SU-DHL-6 (cell line): ENCODE measurements around the gene SOCS1.

Experiments
- H2AFZ ChIP-seq: fragments of 200-600 bp; sonication (generic); 2 replicates; pipeline ENCODE4 v1.6.1; 2014; ENCODE audit warnings: low read depth, mild to moderate bottlenecking, moderate library complexity, mixed read lengths, antibody characterized with exemption, low read length; ENCODE audit not compliant: severe bottlenecking
- H3F3A ChIP-seq: fragments of 200-600 bp; shearing (Covaris generic); 2 replicates; pipeline ENCODE4 v1.6.0; 2016; ENCODE audit warnings: antibody characterized with exemption, mild to moderate bottlenecking; ENCODE audit not compliant: insufficient read depth
- H3K27ac ChIP-seq: fragments of 200-600 bp; sonication (generic); 2 replicates; pipeline ENCODE4 v1.5.1; 2016; ENCODE audit warnings: low read depth, mild to moderate bottlenecking, low read length, moderate library complexity, mixed read lengths
- H3K27me3 ChIP-seq: fragments of 200-600 bp; sonication (generic), shearing (Covaris generic); 2 replicates; pipeline ENCODE4 v1.6.0; 2014; ENCODE audit warnings: mild to moderate bottlenecking, low read length
- H3K36me3 ChIP-seq: fragments of 200-600 bp; sonication (generic); 2 replicates; pipeline ENCODE4 v1.6.1; 2014; ENCODE audit warnings: mild to moderate bottlenecking, low read length, mixed read lengths
- H3K4me2 ChIP-seq: fragments of 300-600, 200-600 bp; shearing (Covaris generic), sonication (generic); 2 replicates; pipeline ENCODE4 v1.6.0; 2014; ENCODE audit warnings: low read length, low read depth, mild to moderate bottlenecking; ENCODE audit not compliant: poor library complexity, severe bottlenecking
- H3K4me3 ChIP-seq: fragments of 200-600 bp; sonication (generic); 2 replicates; pipeline ENCODE4 v1.5.1; 2014; ENCODE audit warnings: antibody characterized with exemption, low read length, mild to moderate bottlenecking, mixed read lengths; ENCODE audit not compliant: insufficient read depth, poor library complexity, severe bottlenecking
- H3K79me2 ChIP-seq: fragments of 200-600 bp; sonication (generic); 2 replicates; pipeline ENCODE4 v1.6.1; 2014; ENCODE audit warnings: mild to moderate bottlenecking, low read length, moderate library complexity; ENCODE audit not compliant: insufficient read depth
- H3K9ac ChIP-seq: fragments of 200-600 bp; sonication (generic); 2 replicates; pipeline ENCODE4 v1.7.0; 2014; ENCODE audit warnings: mild to moderate bottlenecking, low read length
- H3K9me2 ChIP-seq: fragments of 200-600 bp; sonication (generic); replicated peaks from 2 replicates; pipeline ENCODE4 v1.6.1; 2014; ENCODE audit warnings: low read length; ENCODE audit not compliant: insufficient read depth
- H3K9me3 ChIP-seq: fragments of 200-600 bp; sonication (generic); 2 replicates; pipeline ENCODE4 v1.6.1; 2014; ENCODE audit warnings: low read length, mixed read lengths; ENCODE audit not compliant: insufficient read depth
- H4K20me1 ChIP-seq: fragments of 200-600 bp; sonication (generic); 2 replicates; pipeline ENCODE4 v1.6.1; 2014; ENCODE audit warnings: low read depth, mild to moderate bottlenecking, antibody characterized with exemption, low read length, moderate library complexity, mixed read lengths
- EZH2phosphoT487 ChIP-seq: fragments of 200-600 bp; sonication (generic), shearing (Covaris generic); conservative IDR thresholded peaks from 2 replicates; pipeline ENCODE4 v1.6.1; 2018; ENCODE audit warnings: mild to moderate bottlenecking, antibody characterized with exemption, low read length, moderate library complexity, mixed read lengths
- TF ChIP-seq, protein P1 (sequence below): fragments of 200-600 bp; sonication (generic); IDR thresholded peaks from one replicate; pipeline ENCODE4 v1.5.1; 2017; ENCODE audit warnings: antibody characterized with exemption, mild to moderate bottlenecking, low read length, moderate library complexity; ENCODE audit not compliant: insufficient read depth, poor library complexity, severe bottlenecking

SOCS1 gene

DNA sequence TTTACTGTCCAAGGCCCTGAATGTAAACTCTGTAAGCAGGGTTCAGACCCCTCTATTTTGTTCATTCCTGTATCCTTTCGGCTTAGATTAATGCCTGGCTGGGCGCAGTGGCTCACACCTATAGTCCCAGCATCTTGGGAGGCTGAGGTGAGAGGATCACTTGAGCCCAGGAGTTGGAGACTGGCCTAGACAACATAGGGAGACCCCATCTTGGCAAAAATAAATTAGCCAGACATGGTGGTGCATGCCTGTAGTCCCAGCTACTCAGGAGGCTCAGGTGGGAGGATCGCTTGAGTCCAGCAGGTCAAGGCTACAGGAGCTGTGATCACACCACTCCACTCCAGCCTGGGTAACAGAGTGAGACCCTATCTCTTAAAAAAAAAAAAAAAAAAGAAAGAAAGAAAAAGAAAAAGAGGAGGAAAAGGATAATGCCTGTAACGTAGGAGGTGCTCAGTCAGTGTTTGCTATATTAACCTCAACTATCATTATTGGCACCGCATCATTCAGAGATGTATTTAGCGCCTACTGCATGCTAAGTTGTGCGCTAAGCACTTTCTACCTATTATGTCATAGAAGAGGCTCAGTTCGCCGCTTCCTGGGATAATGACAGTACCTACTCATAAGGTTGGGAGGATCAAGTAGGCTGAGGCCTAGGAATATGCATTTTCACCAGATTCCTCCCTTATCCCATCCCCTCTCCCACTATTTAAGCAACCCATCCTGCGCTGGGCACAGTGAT is 5.0 kb downstream of the SOCS1 start:
- no peak overlapping the region for H3K4me3 ChIP-seq
- H3K9me2 ChIP-seq: no peaks in the 10 kb centered on the region
- no peak overlapping the region for H3K27ac ChIP-seq
- H3K27me3 ChIP-seq: no peaks in the 10 kb centered on the region
- no peak overlapping the region for H3K9ac ChIP-seq
- no peaks in the 10 kb centered on the region for H4K20me1 ChIP-seq
- no peak overlapping the region for H2AFZ ChIP-seq
- no peak overlapping the region for H3K4me2 ChIP-seq
- H3K9me3 ChIP-seq: no peaks in the 10 kb centered on the region
- H3K36me3 ChIP-seq: no peaks in the 10 kb centered on the region
- no peak for TF ChIP-seq EZH2phosphoT487
- TF ChIP-seq, protein P1, sequence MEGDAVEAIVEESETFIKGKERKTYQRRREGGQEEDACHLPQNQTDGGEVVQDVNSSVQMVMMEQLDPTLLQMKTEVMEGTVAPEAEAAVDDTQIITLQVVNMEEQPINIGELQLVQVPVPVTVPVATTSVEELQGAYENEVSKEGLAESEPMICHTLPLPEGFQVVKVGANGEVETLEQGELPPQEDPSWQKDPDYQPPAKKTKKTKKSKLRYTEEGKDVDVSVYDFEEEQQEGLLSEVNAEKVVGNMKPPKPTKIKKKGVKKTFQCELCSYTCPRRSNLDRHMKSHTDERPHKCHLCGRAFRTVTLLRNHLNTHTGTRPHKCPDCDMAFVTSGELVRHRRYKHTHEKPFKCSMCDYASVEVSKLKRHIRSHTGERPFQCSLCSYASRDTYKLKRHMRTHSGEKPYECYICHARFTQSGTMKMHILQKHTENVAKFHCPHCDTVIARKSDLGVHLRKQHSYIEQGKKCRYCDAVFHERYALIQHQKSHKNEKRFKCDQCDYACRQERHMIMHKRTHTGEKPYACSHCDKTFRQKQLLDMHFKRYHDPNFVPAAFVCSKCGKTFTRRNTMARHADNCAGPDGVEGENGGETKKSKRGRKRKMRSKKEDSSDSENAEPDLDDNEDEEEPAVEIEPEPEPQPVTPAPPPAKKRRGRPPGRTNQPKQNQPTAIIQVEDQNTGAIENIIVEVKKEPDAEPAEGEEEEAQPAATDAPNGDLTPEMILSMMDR: no peak
- H3K79me2 ChIP-seq: no peaks in the 10 kb centered on the region
- peaks cover 13% of the 10 kb centered on the region for H3F3A ChIP-seq

DNA sequence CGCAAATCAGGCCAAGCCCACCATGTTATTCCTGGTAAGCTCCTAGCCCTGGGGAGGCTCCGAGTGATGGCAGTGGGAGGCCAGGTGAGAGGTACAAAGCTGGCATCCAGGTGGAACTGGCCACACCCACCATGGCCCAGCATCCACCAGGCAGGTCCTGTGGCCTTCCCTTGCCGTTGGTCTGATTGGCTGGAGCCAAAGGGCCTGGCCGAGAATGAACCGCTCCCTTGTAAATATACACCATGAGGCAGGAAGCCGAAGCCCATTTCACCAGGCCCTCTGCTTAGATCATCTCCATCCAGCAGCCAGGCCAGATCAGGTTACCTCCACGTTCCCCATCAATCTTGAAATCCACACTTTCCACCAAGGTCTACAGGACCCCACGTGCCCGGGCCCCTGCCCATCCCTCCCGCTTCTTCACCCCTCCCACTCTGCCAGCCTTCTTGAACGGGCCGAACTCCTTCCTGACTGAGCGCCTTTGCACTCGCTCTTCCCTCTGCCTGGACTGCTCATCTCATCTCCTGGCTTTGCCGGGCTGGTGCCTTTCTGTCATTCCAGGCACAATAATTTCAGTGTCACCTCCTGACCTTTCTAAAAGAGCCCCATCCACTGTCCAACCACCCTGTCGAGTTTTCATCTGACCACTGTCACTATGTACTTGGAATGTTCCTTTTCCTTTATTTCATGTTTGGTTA is 5.8 kb downstream of the SOCS1 start:
- no peaks in the 10 kb centered on the region for H3K9me3 ChIP-seq
- no peak overlapping the region for H3K9ac ChIP-seq
- no peak overlapping the region for H3K4me2 ChIP-seq
- H3K27me3 ChIP-seq: no peaks in the 10 kb centered on the region
- no peaks in the 10 kb centered on the region for H3K79me2 ChIP-seq
- no peaks in the 10 kb centered on the region for H3K36me3 ChIP-seq
- H2AFZ ChIP-seq: no peak overlapping the region
- H3K27ac ChIP-seq: no peak overlapping the region
- TF ChIP-seq, protein P1: no peak
- TF ChIP-seq EZH2phosphoT487: no peak
- H3F3A ChIP-seq: peaks cover 13% of the 10 kb centered on the region
- H3K4me3 ChIP-seq: no peak overlapping the region
- no peaks in the 10 kb centered on the region for H4K20me1 ChIP-seq
- H3K9me2 ChIP-seq: no peaks in the 10 kb centered on the region

DNA sequence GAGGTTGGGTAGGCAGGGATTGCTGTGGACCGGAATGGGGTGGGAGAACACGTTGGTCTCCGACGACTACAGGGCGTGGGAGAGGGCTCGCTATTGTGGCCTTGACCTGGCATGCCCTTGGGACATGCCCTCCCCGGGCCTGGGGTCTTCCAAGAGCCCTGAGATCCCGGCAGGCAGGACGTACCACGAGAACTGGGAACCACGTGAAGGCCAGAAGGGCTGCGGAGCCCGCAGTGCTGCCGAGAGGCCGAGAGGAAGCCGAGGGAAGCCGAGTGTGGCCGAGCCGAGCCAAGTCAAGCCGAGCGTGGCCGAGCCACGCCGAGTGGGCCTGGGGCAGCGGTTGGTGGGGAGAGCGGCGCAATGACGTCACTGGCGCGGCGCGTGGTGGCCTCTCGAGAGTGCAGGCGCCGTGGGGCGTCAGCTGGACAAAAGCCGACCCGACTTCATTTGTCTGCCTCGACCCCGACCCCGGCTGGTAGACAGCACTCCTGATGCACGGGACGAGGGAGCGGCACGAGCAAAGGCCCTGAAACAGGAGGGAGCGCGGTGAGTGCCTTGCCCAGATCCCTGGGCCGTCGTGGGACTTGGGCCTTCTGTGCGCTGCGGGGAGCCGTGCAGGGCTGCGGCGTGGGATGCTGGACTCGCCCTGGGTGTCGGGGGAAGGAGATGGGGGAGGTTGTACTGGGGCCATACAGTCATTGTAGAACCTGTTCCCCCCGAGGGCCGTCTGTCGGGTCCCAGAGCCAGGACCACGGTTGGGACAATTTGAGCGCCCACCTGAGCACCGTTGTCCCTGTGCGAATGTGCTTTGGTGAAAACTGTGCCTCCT is 6.6 kb downstream of the SOCS1 start:
- no peak overlapping the region for H3K9ac ChIP-seq
- TF ChIP-seq, protein P1: no peak
- no peak for TF ChIP-seq EZH2phosphoT487
- H3K9me3 ChIP-seq: no peaks in the 10 kb centered on the region
- H3K9me2 ChIP-seq: no peaks in the 10 kb centered on the region
- no peaks in the 10 kb centered on the region for H3K36me3 ChIP-seq
- no peaks in the 10 kb centered on the region for H4K20me1 ChIP-seq
- H3K27ac ChIP-seq: no peak overlapping the region
- no peaks in the 10 kb centered on the region for H3K79me2 ChIP-seq
- peaks cover 11% of the 10 kb centered on the region for H3F3A ChIP-seq
- no peaks in the 10 kb centered on the region for H3K27me3 ChIP-seq
- H3K4me3 ChIP-seq: no peak overlapping the region
- no peak overlapping the region for H2AFZ ChIP-seq
- no peak overlapping the region for H3K4me2 ChIP-seq
